Trophoblast cell (in vitro differentiated cells and primary cell): ENCODE data around the gene BEND4. TPM values are rescaled to one million over a fixed set of nuclear protein-coding genes. Genes with fewer than 3 reads are reported as not detected.
A peak's percentile ranks its signal among the peaks of the same experiment; 100 is the strongest.

ENCODE experiments used
- DNase-seq, 2 donors: peaks; one replicate each; pipeline ENCODE4 v3.0.0-alpha.2; 2016
- H2AFZ ChIP-seq: 2 replicates; pipeline ENCODE4 v1.6.1; 2013; ENCODE audit warnings: low read length, moderate library complexity, mild to moderate bottlenecking; ENCODE audit not compliant: insufficient read depth, poor library complexity
- H2AK5ac ChIP-seq: 2 replicates; pipeline ENCODE4 v1.6.1; 2013; ENCODE audit warnings: mild to moderate bottlenecking, low read length
- H2BK120ac ChIP-seq: 2 replicates; pipeline ENCODE4 v1.6.1; 2013; ENCODE audit warnings: low read length, mild to moderate bottlenecking, moderate library complexity; ENCODE audit not compliant: insufficient read depth, poor library complexity
- H2BK12ac ChIP-seq: 2 replicates; pipeline ENCODE4 v1.6.1; 2013; ENCODE audit warnings: mild to moderate bottlenecking, low read length, moderate library complexity
- H2BK5ac ChIP-seq: 2 replicates; pipeline ENCODE4 v1.6.1; 2013; ENCODE audit warnings: low read length, low read depth, moderate library complexity, mild to moderate bottlenecking; ENCODE audit not compliant: poor library complexity
- H3K14ac ChIP-seq: 2 replicates; pipeline ENCODE4 v1.6.1; 2013; ENCODE audit warnings: mild to moderate bottlenecking, low read length
- H3K18ac ChIP-seq: 2 replicates; pipeline ENCODE4 v1.6.1; 2013; ENCODE audit warnings: mild to moderate bottlenecking, low read length
- H3K23ac ChIP-seq: 2 replicates; pipeline ENCODE4 v1.6.1; 2013; ENCODE audit warnings: low read length
- H3K27ac ChIP-seq: 2 replicates; pipeline ENCODE4 v1.5.1; 2013; ENCODE audit warnings: low read depth, mild to moderate bottlenecking, inconsistent platforms, low read length, moderate library complexity
- H3K27me3 ChIP-seq: 2 replicates; pipeline ENCODE4 v1.6.1; 2013; ENCODE audit warnings: inconsistent platforms, mild to moderate bottlenecking, low read length, moderate library complexity; ENCODE audit not compliant: insufficient read depth
- H3K36me3 ChIP-seq, 2 experiments: 1 replicate in 1 of 2; 2 replicates in 1 of 2; pipeline ENCODE4 v1.6.1; 2013; ENCODE audit warnings: low read length in 2 of 2, mild to moderate bottlenecking in 2 of 2, moderate library complexity in 1 of 2; ENCODE audit not compliant: insufficient read depth in 2 of 2, control insufficient read depth in 1 of 2
- H3K4ac ChIP-seq: 2 replicates; pipeline ENCODE4 v1.6.1; 2013; ENCODE audit warnings: low read depth, mild to moderate bottlenecking, low read length, moderate library complexity
- H3K4me1 ChIP-seq, 2 experiments: 1 replicate in 1 of 2; 2 replicates in 1 of 2; pipeline ENCODE4 v1.6.1; 2013; ENCODE audit warnings: low read length in 2 of 2, mild to moderate bottlenecking in 2 of 2, moderate library complexity in 1 of 2; ENCODE audit not compliant: insufficient read depth in 2 of 2, control insufficient read depth in 1 of 2
- H3K4me2 ChIP-seq: 2 replicates; pipeline ENCODE4 v1.6.1; 2013; ENCODE audit warnings: inconsistent platforms, mild to moderate bottlenecking, low read length, moderate library complexity
- H3K4me3 ChIP-seq: 2 replicates; pipeline ENCODE4 v1.5.1; 2013; ENCODE audit warnings: mild to moderate bottlenecking, low read depth, low read length, inconsistent platforms
- H3K79me1 ChIP-seq: one replicate; pipeline ENCODE4 v1.6.1; 2013; ENCODE audit warnings: low read length
- H3K79me2 ChIP-seq: 2 replicates; pipeline ENCODE4 v1.6.1; 2013; ENCODE audit warnings: low read length, mild to moderate bottlenecking; ENCODE audit not compliant: control insufficient read depth, insufficient read depth, poor library complexity
- H3K9ac ChIP-seq: 2 replicates; pipeline ENCODE4 v1.6.1; 2013; ENCODE audit warnings: mild to moderate bottlenecking, low read length
- H3K9me3 ChIP-seq: 2 replicates; pipeline ENCODE4 v1.6.1; 2013; ENCODE audit warnings: low read depth, mild to moderate bottlenecking, control low read depth, inconsistent platforms, low read length; ENCODE audit not compliant: insufficient read depth
- H4K12ac ChIP-seq: 2 replicates; pipeline ENCODE4 v1.6.1; 2013; ENCODE audit warnings: low read depth, mild to moderate bottlenecking, low read length, moderate library complexity
- H4K8ac ChIP-seq: 2 replicates; pipeline ENCODE4 v1.6.1; 2013; ENCODE audit warnings: low read depth, mild to moderate bottlenecking, low read length, moderate library complexity
- H4K91ac ChIP-seq: one replicate; pipeline ENCODE4 v1.6.1; 2013; ENCODE audit warnings: low read depth, mild to moderate bottlenecking, low read length, moderate library complexity
- WGBS: extraction: QIAGEN DNeasy Blood & Tissue Kit; methylation state at CpG from one replicate; pipeline ENCODE4 v1.1.7; 2013; ENCODE audit warnings: missing lambda C conversion rate; ENCODE audit not compliant: insufficient read length, insufficient coverage; ENCODE audit errors: extremely low coverage; 5-methylcytosine and 5-hydroxymethylcytosine counted together
- polyA plus RNA-seq: library from polyadenylated mRNA; stranded (reverse); fragments of 200-250 nt; gene quantifications from 2 replicates; pipeline ENCODE4 v1.2.3, GENCODE V29; 2013

Gene BEND4
- 0.07 and 0.11 TPM in 2 replicates for polyA plus RNA-seq

DNA sequence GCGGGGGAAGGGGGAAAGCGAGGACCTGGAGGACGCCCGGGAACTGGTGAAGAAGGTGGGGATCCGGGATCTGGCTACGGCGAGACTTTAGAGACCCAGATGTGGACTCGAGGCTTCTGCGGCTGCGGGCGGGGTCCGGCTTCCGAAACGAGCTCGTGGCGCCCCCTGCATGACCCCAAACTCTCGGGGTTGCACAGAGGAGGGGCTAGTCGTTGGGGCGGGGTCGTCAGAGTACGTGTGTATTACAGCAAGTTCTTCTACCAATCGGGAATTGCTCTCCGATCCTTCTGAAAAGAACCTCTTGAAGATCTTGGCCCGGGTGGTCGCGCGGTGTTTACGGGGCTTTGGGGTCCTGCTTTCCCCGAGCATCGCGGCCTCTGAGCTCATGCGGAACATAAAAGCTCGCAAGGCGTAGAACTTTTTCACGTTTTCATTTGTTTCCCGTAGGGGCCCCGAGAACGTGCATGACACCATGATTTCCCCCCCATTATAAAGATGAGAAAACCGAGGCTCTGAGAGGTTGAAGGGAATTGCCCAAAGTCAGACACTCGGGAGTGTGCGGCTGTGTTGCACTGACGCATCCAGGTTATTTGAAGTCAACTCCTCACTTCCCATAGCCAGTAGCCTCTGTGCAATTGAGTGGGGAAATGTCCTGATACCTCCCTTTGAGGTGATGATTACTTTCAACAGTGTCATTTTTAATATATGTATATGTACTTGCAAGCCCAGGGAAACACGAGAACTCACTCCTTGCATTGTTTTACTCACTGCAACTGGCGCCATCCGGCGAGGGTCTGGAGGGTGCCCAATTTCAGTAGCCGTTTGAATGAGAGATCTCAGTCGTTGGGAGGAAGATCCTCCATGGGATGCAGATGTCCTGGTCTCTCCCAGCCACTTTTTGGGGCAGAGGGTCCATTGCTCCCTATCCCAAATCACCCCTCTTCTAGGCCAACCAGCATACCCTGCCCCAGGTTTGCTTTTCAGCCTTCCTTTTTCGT, at the start of gene BEND4:
Gene BEND4 (minus strand): TSS at position 149 of the 998 bp plus-strand sequence. CDS start 512 bp downstream, outside the sequence.
- H3K14ac ChIP-seq = no peak within 1 kb of the TSS
- H2BK12ac ChIP-seq = no peak within 1 kb of the TSS
- no peaks in the 10 kb centered on the region for H3K79me2 ChIP-seq
- H3K4ac ChIP-seq = no peak within 1 kb of the TSS
- peak within 1 kb of the TSS; percentile 17 for H2AFZ ChIP-seq
- peak within 1 kb of the TSS; percentile 70 for H3K4me3 ChIP-seq
- no peaks in the 10 kb centered on the region for H3K36me3 ChIP-seq
- DNase-seq = no peak
- no peak within 1 kb of the TSS for H3K27ac ChIP-seq
- H4K8ac ChIP-seq = no peak within 1 kb of the TSS
- no peak within 1 kb of the TSS for H3K23ac ChIP-seq
- peaks cover 6 to 9% of the 10 kb centered on the region in 2 experiments for H3K4me1 ChIP-seq
- H3K9me3 ChIP-seq = no peaks in the 10 kb centered on the region
- H4K12ac ChIP-seq = no peak within 1 kb of the TSS
- no peak within 1 kb of the TSS for H4K91ac ChIP-seq
- no peak within 1 kb of the TSS for H2BK120ac ChIP-seq
- H3K9ac ChIP-seq = peak within 1 kb of the TSS; percentile 15
- H3K18ac ChIP-seq = no peak within 1 kb of the TSS
- WGBS = no CpG with 5 or more reads among the region's 49 CpGs
- peak within 1 kb of the TSS; percentile 93 for H3K4me2 ChIP-seq
- no peak within 1 kb of the TSS for H2AK5ac ChIP-seq
- H3K79me1 ChIP-seq = no peaks in the 10 kb centered on the region
- H3K27me3 ChIP-seq = peaks cover 33% of the 10 kb centered on the region
- H2BK5ac ChIP-seq = no peak within 1 kb of the TSS

DNA sequence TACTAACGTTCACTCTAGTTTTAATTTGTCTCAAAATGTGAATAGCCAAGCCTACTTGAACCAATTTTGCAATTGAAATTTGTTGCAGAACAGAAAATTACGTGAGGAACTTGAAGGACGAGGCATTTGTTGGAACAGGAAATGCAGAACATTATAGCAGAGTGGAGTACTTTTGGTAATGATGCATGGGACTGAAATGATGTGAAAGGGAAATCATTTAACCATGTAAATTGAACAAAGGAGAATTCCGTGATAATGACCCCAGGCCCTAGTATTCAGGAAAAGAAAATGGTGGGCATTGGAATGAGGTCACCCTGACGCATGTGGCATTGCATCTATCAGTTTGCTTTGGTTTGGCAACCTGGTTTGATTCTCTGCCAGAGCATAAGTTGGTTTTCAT, 44.9 kb upstream of the BEND4 start:
- no CpG with 5 or more reads among the region's 5 CpGs for WGBS
- no peak overlapping the region for H2BK12ac ChIP-seq

DNA sequence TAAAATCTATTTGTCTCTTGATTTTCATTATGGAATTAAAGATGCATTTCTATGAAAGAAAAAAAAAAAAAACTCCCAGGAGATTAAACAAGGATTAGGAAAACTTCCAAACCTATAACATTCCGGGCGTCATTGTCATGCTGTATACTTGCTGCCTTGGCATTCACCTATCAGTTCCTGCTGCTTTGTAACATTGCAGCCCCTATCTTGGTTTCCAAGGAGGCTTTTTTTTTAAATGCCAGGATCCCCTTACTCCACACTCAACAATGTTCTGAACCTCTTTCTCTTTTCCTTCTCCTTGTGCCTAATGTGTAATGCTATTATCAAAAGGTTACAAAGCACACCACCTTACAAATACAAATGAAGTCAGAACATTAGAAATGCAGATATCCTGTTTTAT, 20.5 kb upstream of the BEND4 start:
- H4K91ac ChIP-seq = no peak overlapping the region
- no peak overlapping the region for H2AFZ ChIP-seq
- no peak for DNase-seq
- no peaks in the 10 kb centered on the region for H3K27me3 ChIP-seq
- H3K14ac ChIP-seq = no peak overlapping the region
- H3K4me3 ChIP-seq = no peak overlapping the region
- H3K79me1 ChIP-seq = no peaks in the 10 kb centered on the region
- H3K4me2 ChIP-seq = no peak overlapping the region
- no peak overlapping the region for H3K23ac ChIP-seq
- H2BK12ac ChIP-seq = no peak overlapping the region
- no CpG with 5 or more reads among the region's 2 CpGs for WGBS
- H3K9ac ChIP-seq = no peak overlapping the region
- H3K79me2 ChIP-seq = no peaks in the 10 kb centered on the region
- no peak overlapping the region for H3K27ac ChIP-seq
- H2AK5ac ChIP-seq = no peak overlapping the region
- H4K8ac ChIP-seq = no peak overlapping the region
- H3K36me3 ChIP-seq = no peaks in the 10 kb centered on the region
- H2BK120ac ChIP-seq = no peak overlapping the region
- no peak overlapping the region for H3K4ac ChIP-seq
- H3K4me1 ChIP-seq = no peaks in the 10 kb centered on the region
- no peak overlapping the region for H2BK5ac ChIP-seq
- no peak overlapping the region for H4K12ac ChIP-seq
- H3K18ac ChIP-seq = no peak overlapping the region
- H3K9me3 ChIP-seq = no peaks in the 10 kb centered on the region

More for the DNA sequence above, 44.9 kb upstream of the BEND4 start:
- no peak overlapping the region for H3K4ac ChIP-seq
- H2AK5ac ChIP-seq = no peak overlapping the region
- no peak overlapping the region for H3K14ac ChIP-seq
- H2BK120ac ChIP-seq = no peak overlapping the region
- H3K4me2 ChIP-seq = no peak overlapping the region
- no peak for DNase-seq
- H2AFZ ChIP-seq = no peak overlapping the region
- no peaks in the 10 kb centered on the region for H3K79me1 ChIP-seq
- no peak overlapping the region for H3K18ac ChIP-seq
- no peak overlapping the region for H3K27ac ChIP-seq
- H3K9ac ChIP-seq = no peak overlapping the region
- no peaks in the 10 kb centered on the region for H3K4me1 ChIP-seq
- H3K79me2 ChIP-seq = no peaks in the 10 kb centered on the region
- H3K9me3 ChIP-seq = no peaks in the 10 kb centered on the region
- H4K8ac ChIP-seq = no peak overlapping the region
- H3K36me3 ChIP-seq = no peaks in the 10 kb centered on the region
- no peaks in the 10 kb centered on the region for H3K27me3 ChIP-seq
- no peak overlapping the region for H3K4me3 ChIP-seq
- no peak overlapping the region for H2BK5ac ChIP-seq
- H4K91ac ChIP-seq = no peak overlapping the region
- H3K23ac ChIP-seq = no peak overlapping the region
- no peak overlapping the region for H4K12ac ChIP-seq

DNA sequence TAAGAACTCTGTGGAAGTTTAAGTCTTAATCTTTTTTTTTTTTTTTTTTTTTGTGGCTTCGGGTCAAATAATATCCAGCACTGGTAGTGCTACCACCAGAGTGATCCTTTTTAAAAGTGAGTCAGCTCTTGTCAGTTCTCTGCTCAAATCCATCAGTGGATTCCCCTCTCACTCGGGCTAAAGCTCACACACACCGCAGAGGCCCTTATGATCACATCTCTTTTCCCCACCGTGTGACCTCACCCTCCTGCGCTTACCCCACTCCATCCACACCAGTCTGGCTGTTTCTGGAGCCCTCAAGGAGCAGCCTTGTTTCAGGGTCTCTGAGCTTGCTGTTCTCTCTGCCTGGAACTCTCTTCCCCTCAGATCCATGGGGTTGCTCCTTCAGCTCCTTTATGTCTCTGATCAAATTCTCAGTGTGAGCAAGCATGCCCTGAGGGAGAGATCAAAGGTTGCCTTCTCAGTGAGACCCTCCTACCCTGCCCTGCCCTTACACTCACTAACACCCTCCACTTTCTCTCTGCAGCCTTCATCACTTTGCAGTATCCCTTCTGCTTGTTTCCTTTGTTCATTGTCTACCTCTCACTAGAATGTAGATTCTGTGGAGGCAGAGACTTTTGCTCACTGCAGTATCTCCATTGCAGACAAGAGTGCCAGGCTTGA, 19.8 kb upstream of the BEND4 start:
- H3K4me1 ChIP-seq = peaks cover 0 to 2% of the 10 kb centered on the region in 2 experiments
- no peak overlapping the region for H3K4me3 ChIP-seq
- no peak overlapping the region for H2AK5ac ChIP-seq
- H4K91ac ChIP-seq = no peak overlapping the region
- no peak overlapping the region for H3K14ac ChIP-seq
- no peaks in the 10 kb centered on the region for H3K79me1 ChIP-seq
- H4K12ac ChIP-seq = no peak overlapping the region
- H3K9ac ChIP-seq = no peak overlapping the region
- H2BK5ac ChIP-seq = no peak overlapping the region
- H3K18ac ChIP-seq = no peak overlapping the region
- WGBS = no CpG with 5 or more reads among the region's 5 CpGs
- no peak overlapping the region for H3K27ac ChIP-seq
- no peak for DNase-seq
- H2BK12ac ChIP-seq = no peak overlapping the region
- no peak overlapping the region for H3K4me2 ChIP-seq
- no peaks in the 10 kb centered on the region for H3K79me2 ChIP-seq
- H2AFZ ChIP-seq = no peak overlapping the region
- no peaks in the 10 kb centered on the region for H3K9me3 ChIP-seq
- H3K23ac ChIP-seq = no peak overlapping the region
- H3K36me3 ChIP-seq = no peaks in the 10 kb centered on the region
- H3K4ac ChIP-seq = no peak overlapping the region
- no peak overlapping the region for H4K8ac ChIP-seq
- no peaks in the 10 kb centered on the region for H3K27me3 ChIP-seq
- no peak overlapping the region for H2BK120ac ChIP-seq
